ENCODE data around the gene RAPGEF5.

- TF ChIP-seq, protein P1, sequence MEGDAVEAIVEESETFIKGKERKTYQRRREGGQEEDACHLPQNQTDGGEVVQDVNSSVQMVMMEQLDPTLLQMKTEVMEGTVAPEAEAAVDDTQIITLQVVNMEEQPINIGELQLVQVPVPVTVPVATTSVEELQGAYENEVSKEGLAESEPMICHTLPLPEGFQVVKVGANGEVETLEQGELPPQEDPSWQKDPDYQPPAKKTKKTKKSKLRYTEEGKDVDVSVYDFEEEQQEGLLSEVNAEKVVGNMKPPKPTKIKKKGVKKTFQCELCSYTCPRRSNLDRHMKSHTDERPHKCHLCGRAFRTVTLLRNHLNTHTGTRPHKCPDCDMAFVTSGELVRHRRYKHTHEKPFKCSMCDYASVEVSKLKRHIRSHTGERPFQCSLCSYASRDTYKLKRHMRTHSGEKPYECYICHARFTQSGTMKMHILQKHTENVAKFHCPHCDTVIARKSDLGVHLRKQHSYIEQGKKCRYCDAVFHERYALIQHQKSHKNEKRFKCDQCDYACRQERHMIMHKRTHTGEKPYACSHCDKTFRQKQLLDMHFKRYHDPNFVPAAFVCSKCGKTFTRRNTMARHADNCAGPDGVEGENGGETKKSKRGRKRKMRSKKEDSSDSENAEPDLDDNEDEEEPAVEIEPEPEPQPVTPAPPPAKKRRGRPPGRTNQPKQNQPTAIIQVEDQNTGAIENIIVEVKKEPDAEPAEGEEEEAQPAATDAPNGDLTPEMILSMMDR (IDR thresholded peaks at IDR 0.05): no peak
- TF ChIP-seq POLR2A (IDR thresholded peaks at IDR 0.05): no peak
These were observed 2.5 kb downstream of the RAPGEF5 start for GRCh38 chr7:22354462-22354861.
